CD14-positive monocyte (primary cell): ENCODE measurements around the gene ADAMTSL3. TPM values are rescaled to one million over a fixed set of nuclear protein-coding genes. Genes with fewer than 3 reads are reported as not detected.

Experiments used
- DNase-seq, 3 donors: peaks; one replicate each; pipeline ENCODE4 v3.0.0-alpha.2; 2011 to 2022
- H2AFZ ChIP-seq: 2 replicates; pipeline ENCODE4 v1.6.0; 2012; ENCODE audit warnings: mild to moderate bottlenecking, low read depth, low read length, inconsistent platforms; ENCODE audit not compliant: insufficient read depth, poor library complexity, severe bottlenecking
- H3K27ac ChIP-seq, 2 donors: 1 replicate in 1 of 2; 2 replicates in 1 of 2; pipeline ENCODE4 v1.5.1; 2012 to 2013; ENCODE audit warnings: low read length in 2 of 2, control low read depth in 1 of 2, inconsistent platforms in 1 of 2, low read depth in 1 of 2, mild to moderate bottlenecking in 1 of 2
- H3K27me3 ChIP-seq, 2 donors: one replicate each; pipeline versions ENCODE4 v1.6.0 to v1.6.1; 2011 to 2013; ENCODE audit warnings: low read length in 2 of 2; ENCODE audit not compliant: control insufficient read depth in 2 of 2, insufficient read depth in 2 of 2
- H3K36me3 ChIP-seq, 2 donors: replicated peaks in 1 of 2; 1 replicate in 1 of 2; 2 replicates in 1 of 2; pipeline versions ENCODE4 v1.5.1 to v1.6.1; 2012 to 2013; ENCODE audit warnings: low read length in 2 of 2, control low read depth in 1 of 2, inconsistent platforms in 1 of 2, mild to moderate bottlenecking in 1 of 2; ENCODE audit not compliant: insufficient read depth in 2 of 2, control insufficient read depth in 1 of 2
- H3K4me1 ChIP-seq, 2 donors: 1 replicate in 1 of 2; 2 replicates in 1 of 2; pipeline versions ENCODE4 v1.5.1 to v1.6.1; 2012 to 2013; ENCODE audit warnings: low read length in 2 of 2, control low read depth in 1 of 2, inconsistent platforms in 1 of 2, mild to moderate bottlenecking in 1 of 2, moderate library complexity in 1 of 2; ENCODE audit not compliant: insufficient read depth in 2 of 2, control insufficient read depth in 1 of 2
- H3K4me2 ChIP-seq: replicated peaks from 2 replicates; pipeline ENCODE3; 2012; ENCODE audit warnings: low read length, moderate library complexity, mild to moderate bottlenecking; ENCODE audit not compliant: poor library complexity, severe bottlenecking; ENCODE audit errors: extremely low read depth
- H3K4me3 ChIP-seq, 3 experiments: fragments of 200-600 bp in 1 of 3; sonication (generic) in 1 of 3; replicated peaks in 1 of 3; 1 replicate in 2 of 3; 2 replicates in 1 of 3; pipeline ENCODE4 v1.5.1; 2011 to 2013; ENCODE audit warnings: low read length in 3 of 3, mild to moderate bottlenecking in 3 of 3, control low read depth in 2 of 3, low read depth in 2 of 3, inconsistent platforms in 1 of 3, moderate library complexity in 1 of 3
- H3K79me2 ChIP-seq: 2 replicates; pipeline ENCODE4 v1.6.0; 2012; ENCODE audit warnings: mild to moderate bottlenecking, control low read depth, inconsistent platforms, low read length, moderate library complexity; ENCODE audit not compliant: insufficient read depth
- H3K9ac ChIP-seq: 2 replicates; pipeline ENCODE4 v1.6.0; 2017; ENCODE audit warnings: low read length, mild to moderate bottlenecking; ENCODE audit not compliant: insufficient read depth, poor library complexity, severe bottlenecking
- H3K9me3 ChIP-seq, 2 donors: replicated peaks in 1 of 2; 1 replicate in 1 of 2; 2 replicates in 1 of 2; pipeline versions ENCODE4 v1.5.1 to v1.6.1; 2012 to 2013; ENCODE audit warnings: low read length in 2 of 2, control low read depth in 1 of 2; ENCODE audit not compliant: control insufficient read depth in 1 of 2, insufficient read depth in 1 of 2
- H4K20me1 ChIP-seq: 2 replicates; pipeline ENCODE4 v1.6.0; 2012; ENCODE audit warnings: mild to moderate bottlenecking, low read length, control low read depth, moderate library complexity; ENCODE audit not compliant: insufficient read depth
- H3K27ac Mint-ChIP-seq, 7 donors: one replicate each; pipeline ENCODE4 v1.8.0; 2020; ENCODE audit warnings: mild to moderate bottlenecking in 7 of 7, mixed read lengths in 7 of 7, moderate library complexity in 6 of 7, inconsistent platforms in 2 of 7
- H3K27me3 Mint-ChIP-seq, 3 donors: one replicate each; pipeline ENCODE4 v1.8.0; 2021 to 2022; ENCODE audit warnings: low read depth in 3 of 3, mild to moderate bottlenecking in 3 of 3, mixed read lengths in 3 of 3, moderate library complexity in 3 of 3, inconsistent platforms in 1 of 3
- H3K36me3 Mint-ChIP-seq, 2 donors: one replicate each; pipeline ENCODE4 v1.8.0; 2020; ENCODE audit warnings: mixed read lengths in 2 of 2, inconsistent platforms in 1 of 2, mild to moderate bottlenecking in 1 of 2
- H3K4me1 Mint-ChIP-seq: one replicate; pipeline ENCODE4 v1.8.0; 2020; ENCODE audit warnings: mild to moderate bottlenecking, mixed read lengths
- H3K4me3 Mint-ChIP-seq, 2 donors: one replicate each; pipeline ENCODE4 v1.8.0; 2020; ENCODE audit warnings: mild to moderate bottlenecking in 2 of 2, mixed read lengths in 2 of 2, moderate library complexity in 1 of 2
- H3K9me3 Mint-ChIP-seq, 7 donors: one replicate each; pipeline ENCODE4 v1.8.0; 2020 to 2022; ENCODE audit warnings: mixed read lengths in 7 of 7, mild to moderate bottlenecking in 6 of 7, moderate library complexity in 6 of 7, inconsistent platforms in 2 of 7
- WGBS: methylation state at CpG from one replicate; pipeline ENCODE4 v1.1.5; 2013; ENCODE audit warnings: missing lambda C conversion rate; ENCODE audit not compliant: insufficient coverage; 5-methylcytosine and 5-hydroxymethylcytosine counted together
- intact Hi-C, 2 donors: fragments of 100-400 bp; cut with micrococcal nuclease; formaldehyde crosslinking; loops; one replicate each; pipeline versions ENCODE4 v1.15.0 to v1.15.1; 2023
- polyA plus RNA-seq, 3 donors: library from polyadenylated mRNA; depleted of rRNA in 1 of 3; unstranded in 2 of 3; stranded (reverse) in 1 of 3; fragments of 300-500 nt in 2 of 3; fragments of >200 nt in 1 of 3; fragmentation: Illumina TruSeq in 2 of 3; gene quantifications; 1 replicate in 2 of 3; 2 replicates in 1 of 3; pipeline ENCODE4 v1.2.3, GENCODE V29; 2012 to 2021
- TF ChIP-seq, protein P1 (sequence below): fragments of 200-600 bp; IDR thresholded peaks from one replicate; pipeline ENCODE4 v1.8.0; 2022; ENCODE audit warnings: antibody characterized with exemption, mild to moderate bottlenecking

Gene ADAMTSL3
- polyA plus RNA-seq, 3 donors, result not detected

DNA sequence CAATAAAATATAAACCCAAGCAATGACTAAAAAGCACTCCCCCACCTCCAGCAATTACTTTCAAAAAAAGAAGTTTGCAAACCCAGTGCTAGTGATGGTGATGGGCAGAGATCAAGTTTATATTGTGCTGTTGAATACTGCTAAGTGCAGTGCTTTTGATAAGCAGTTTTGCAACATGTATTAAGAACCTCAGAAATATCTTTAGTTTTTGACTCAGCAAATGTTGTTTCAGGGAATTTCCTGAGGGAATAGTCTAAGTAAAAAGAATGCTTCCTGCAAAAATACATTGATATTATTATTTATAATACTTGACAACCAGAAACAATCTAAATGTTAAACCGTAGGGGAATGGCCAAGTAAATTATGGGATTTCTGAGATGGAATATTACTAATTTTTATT is 69.3 kb downstream of the ADAMTSL3 start:
- Mint-ChIP-seq H3K36me3 (no peaks in the 10 kb centered on the region), H3K27ac (no peak overlapping the region), H3K27me3 (peaks cover 0 to 7% (median 1%) of the 10 kb centered on the region in 3 donors), H3K4me1 (no peaks in the 10 kb centered on the region), H3K9me3 (peaks cover 0 to 5% (median 1%) of the 10 kb centered on the region in 7 donors), H3K4me3 (no peak overlapping the region)
- H3K9ac ChIP-seq, result no peak overlapping the region
- no peak for DNase-seq
- H2AFZ ChIP-seq, result no peak overlapping the region
- no CpG with 5 or more reads among the region's 1 CpG for WGBS
- H3K9me3 ChIP-seq, result no peaks in the 10 kb centered on the region
- no peaks in the 10 kb centered on the region for H3K79me2 ChIP-seq
- H4K20me1 ChIP-seq, result no peaks in the 10 kb centered on the region
- H3K27ac ChIP-seq, result no peak overlapping the region
- intact Hi-C loops, result no loop called here
- TF ChIP-seq, protein P1, sequence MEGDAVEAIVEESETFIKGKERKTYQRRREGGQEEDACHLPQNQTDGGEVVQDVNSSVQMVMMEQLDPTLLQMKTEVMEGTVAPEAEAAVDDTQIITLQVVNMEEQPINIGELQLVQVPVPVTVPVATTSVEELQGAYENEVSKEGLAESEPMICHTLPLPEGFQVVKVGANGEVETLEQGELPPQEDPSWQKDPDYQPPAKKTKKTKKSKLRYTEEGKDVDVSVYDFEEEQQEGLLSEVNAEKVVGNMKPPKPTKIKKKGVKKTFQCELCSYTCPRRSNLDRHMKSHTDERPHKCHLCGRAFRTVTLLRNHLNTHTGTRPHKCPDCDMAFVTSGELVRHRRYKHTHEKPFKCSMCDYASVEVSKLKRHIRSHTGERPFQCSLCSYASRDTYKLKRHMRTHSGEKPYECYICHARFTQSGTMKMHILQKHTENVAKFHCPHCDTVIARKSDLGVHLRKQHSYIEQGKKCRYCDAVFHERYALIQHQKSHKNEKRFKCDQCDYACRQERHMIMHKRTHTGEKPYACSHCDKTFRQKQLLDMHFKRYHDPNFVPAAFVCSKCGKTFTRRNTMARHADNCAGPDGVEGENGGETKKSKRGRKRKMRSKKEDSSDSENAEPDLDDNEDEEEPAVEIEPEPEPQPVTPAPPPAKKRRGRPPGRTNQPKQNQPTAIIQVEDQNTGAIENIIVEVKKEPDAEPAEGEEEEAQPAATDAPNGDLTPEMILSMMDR, result no peak
- no peaks in the 10 kb centered on the region for H3K36me3 ChIP-seq
- no peak overlapping the region for H3K4me2 ChIP-seq
- H3K27me3 ChIP-seq, result no peaks in the 10 kb centered on the region
- H3K4me3 ChIP-seq, result no peak overlapping the region
- H3K4me1 ChIP-seq, result no peaks in the 10 kb centered on the region

DNA sequence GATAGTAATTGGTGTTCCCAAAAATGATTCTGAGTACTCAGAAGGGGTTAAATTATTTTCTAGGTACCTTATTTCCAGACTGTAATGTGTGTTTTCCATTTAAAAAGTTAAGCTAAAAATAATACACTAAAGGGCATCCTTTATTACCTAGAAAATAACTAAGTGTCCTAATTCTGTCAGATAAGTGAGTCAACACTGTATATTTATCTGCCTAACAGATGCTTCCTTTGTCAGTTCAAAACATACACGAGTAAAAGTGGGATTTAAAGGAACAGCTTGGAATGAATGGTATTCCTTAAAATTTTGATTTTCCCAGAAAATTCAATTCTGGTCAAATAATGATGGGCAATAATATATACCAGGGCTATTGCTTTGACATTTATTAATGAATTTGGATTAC is 78.3 kb downstream of the ADAMTSL3 start:
- Mint-ChIP-seq H3K4me3 (no peak overlapping the region), H3K27me3 (peaks cover 0 to 11% (median 3%) of the 10 kb centered on the region in 3 donors), H3K36me3 (no peaks in the 10 kb centered on the region), H3K4me1 (no peaks in the 10 kb centered on the region), H3K9me3 (peaks cover 1 to 7% (median 2%) of the 10 kb centered on the region in 7 donors), H3K27ac (no peak overlapping the region)
- Histone ChIP-seq H3K27ac (no peak overlapping the region), H3K9me3 (no peaks in the 10 kb centered on the region), H3K9ac (no peak overlapping the region), H3K27me3 (no peaks in the 10 kb centered on the region), H3K4me3 (no peak overlapping the region), H3K79me2 (no peaks in the 10 kb centered on the region), H2AFZ (no peak overlapping the region), H3K36me3 (no peaks in the 10 kb centered on the region), H3K4me1 (no peaks in the 10 kb centered on the region), H3K4me2 (no peak overlapping the region), H4K20me1 (no peaks in the 10 kb centered on the region)
- DNase-seq, result no peak
- no CpG with 5 or more reads among the region's 1 CpG for WGBS
- TF ChIP-seq, protein P1, result no peak
- intact Hi-C loops, result no loop called here
